ENCODE results near the gene RIIAD1.

- TF ChIP-seq POLR2A (IDR thresholded peaks at IDR 0.05): no peak
- TF ChIP-seq CTCF (IDR thresholded peaks at IDR 0.05): no peak
Observed at GRCh38 chr1:151756291-151756690, 35.0 kb downstream of the RIIAD1 start.
